Peyer's patch (tissue), 4 donors: ENCODE measurements around the gene MTNR1B. TPM values are rescaled to one million over a fixed set of nuclear protein-coding genes. Genes with fewer than 3 reads are reported as not detected.

Experiments
- DNase-seq, 3 donors: peaks; one replicate each; pipeline ENCODE4 v3.0.0-alpha.2; 2017 to 2019
- H3K27ac ChIP-seq, 4 donors: fragments of 200-600 bp; sonication (generic); one replicate each; pipeline ENCODE4 v1.5.1; 2016 to 2019
- H3K27me3 ChIP-seq, 2 donors: fragments of 200-600 bp; sonication (generic); one replicate each; pipeline ENCODE4 v1.5.1; 2019
- H3K36me3 ChIP-seq, 3 donors: fragments of 200-600 bp; sonication (generic); one replicate each; pipeline ENCODE4 v1.5.1; 2016 to 2019
- H3K4me1 ChIP-seq, 4 donors: fragments of 200-600 bp; sonication (generic); one replicate each; pipeline ENCODE4 v1.5.1; 2016 to 2019
- H3K4me3 ChIP-seq, 4 donors: fragments of 200-600 bp; sonication (generic); 1 replicate in 3 of 4; 2 replicates in 1 of 4; pipeline ENCODE4 v1.5.1; 2016 to 2019; ENCODE audit warnings: mild to moderate bottlenecking in 1 of 4
- H3K9me3 ChIP-seq, 4 donors: fragments of 200-600 bp; sonication (generic); one replicate each; pipeline ENCODE4 v1.5.1; 2016 to 2019; ENCODE audit warnings: mild to moderate bottlenecking in 1 of 4
- CTCF ChIP-seq, 6 experiments: fragments of 450-650 bp in 4 of 6; fragments of 200-600 bp in 2 of 6; sonication (generic) in 1 of 6; IDR thresholded peaks; one replicate each; pipeline ENCODE4 v1.5.1; 2017 to 2019; ENCODE audit warnings: antibody characterized with exemption in 6 of 6, mild to moderate bottlenecking in 3 of 6, moderate library complexity in 1 of 6
- POLR2A ChIP-seq, 2 donors: fragments of 450-650 bp; IDR thresholded peaks; one replicate each; pipeline ENCODE4 v1.5.1; 2017; ENCODE audit warnings: antibody characterized with exemption in 2 of 2, mild to moderate bottlenecking in 2 of 2, moderate library complexity in 2 of 2
- total RNA-seq, 4 donors: library from RNA; depleted of rRNA; stranded (reverse); fragments of >200 nt; gene quantifications; one replicate each; pipeline ENCODE4 v1.1.0, GENCODE V29; 2016

MTNR1B gene
- total RNA-seq, 4 donors from 2014 or later, result not detected

- no peak for DNase-seq
- Histone ChIP-seq H3K4me1 (no peaks in the 10 kb centered on the region), H3K9me3 (no peaks in the 10 kb centered on the region), H3K27me3 (no peaks in the 10 kb centered on the region), H3K4me3 (no peak overlapping the region), H3K27ac (no peak overlapping the region), H3K36me3 (no peaks in the 10 kb centered on the region)
- TF ChIP-seq CTCF (IDR thresholded peaks at IDR 0.05), result no peak
- TF ChIP-seq POLR2A (IDR thresholded peaks at IDR 0.05), result no peak
These were observed 15.4 kb upstream of the MTNR1B start for GRCh38 chr11:92954003-92954402.

GRCh38 chr11:92955860-92956259 is 13.6 kb upstream of the MTNR1B start:
- no peaks in the 10 kb centered on the region for H3K36me3 ChIP-seq
- H3K4me1 ChIP-seq, result no peaks in the 10 kb centered on the region
- no peak for DNase-seq
- H3K27ac ChIP-seq, result no peak overlapping the region
- H3K27me3 ChIP-seq, result no peaks in the 10 kb centered on the region
- no peak overlapping the region for H3K4me3 ChIP-seq
- no peak for TF ChIP-seq CTCF (IDR thresholded peaks at IDR 0.05)
- TF ChIP-seq POLR2A (IDR thresholded peaks at IDR 0.05), result no peak
- H3K9me3 ChIP-seq, result no peaks in the 10 kb centered on the region

GRCh38 chr11:92960886-92961285 is 8.6 kb upstream of the MTNR1B start:
- Histone ChIP-seq H3K4me1 (no peaks in the 10 kb centered on the region), H3K4me3 (no peak overlapping the region), H3K27ac (no peak overlapping the region), H3K36me3 (no peaks in the 10 kb centered on the region), H3K27me3 (no peaks in the 10 kb centered on the region), H3K9me3 (no peaks in the 10 kb centered on the region)
- no peak for DNase-seq
- TF ChIP-seq POLR2A (IDR thresholded peaks at IDR 0.05) (no peak), CTCF (IDR thresholded peaks at IDR 0.05) (no peak)

GRCh38 chr11:92962446-92962845 is 7.0 kb upstream of the MTNR1B start:
- Histone ChIP-seq H3K27me3 (no peaks in the 10 kb centered on the region), H3K4me3 (no peak overlapping the region), H3K9me3 (no peaks in the 10 kb centered on the region), H3K4me1 (no peaks in the 10 kb centered on the region), H3K36me3 (no peaks in the 10 kb centered on the region), H3K27ac (no peak overlapping the region)
- TF ChIP-seq POLR2A (IDR thresholded peaks at IDR 0.05), result no peak
- no peak for TF ChIP-seq CTCF (IDR thresholded peaks at IDR 0.05)
- DNase-seq, result no peak

GRCh38 chr11:92964471-92964870 is 5.0 kb upstream of the MTNR1B start:
- H3K9me3 ChIP-seq, result no peaks in the 10 kb centered on the region
- no peak overlapping the region for H3K27ac ChIP-seq
- H3K4me1 ChIP-seq, result no peaks in the 10 kb centered on the region
- H3K4me3 ChIP-seq, result no peak overlapping the region
- TF ChIP-seq POLR2A (IDR thresholded peaks at IDR 0.05), result no peak
- TF ChIP-seq CTCF (IDR thresholded peaks at IDR 0.05), result no peak
- no peaks in the 10 kb centered on the region for H3K36me3 ChIP-seq
- DNase-seq, result no peak
- H3K27me3 ChIP-seq, result no peaks in the 10 kb centered on the region

GRCh38 chr11:92965196-92965595 is 4.3 kb upstream of the MTNR1B start:
- no peaks in the 10 kb centered on the region for H3K4me1 ChIP-seq
- TF ChIP-seq CTCF (IDR thresholded peaks at IDR 0.05) (no peak), POLR2A (IDR thresholded peaks at IDR 0.05) (no peak)

More at GRCh38 chr11:92965196-92965595, 4.3 kb upstream of the MTNR1B start:
- H3K36me3 ChIP-seq, result no peaks in the 10 kb centered on the region
- no peaks in the 10 kb centered on the region for H3K9me3 ChIP-seq
- H3K27ac ChIP-seq, result no peak overlapping the region
- no peak overlapping the region for H3K4me3 ChIP-seq
- no peak for DNase-seq
- no peaks in the 10 kb centered on the region for H3K27me3 ChIP-seq
